HepG2 (cell line): Measurements from ENCODE around the gene TBX10. TPM values are rescaled to one million over a fixed set of nuclear protein-coding genes. Genes with fewer than 3 reads are reported as not detected.
A peak's percentile ranks its signal among the peaks of the same experiment; 100 is the strongest.

ENCODE experiments used
- CREM ChIP-seq, 2 experiments: sonication (generic) in 1 of 2; formaldehyde crosslinking in 1 of 2; IDR thresholded peaks; 2 replicates each; pipeline versions ENCODE4 v1.4.0 to v1.6.1; 2016 to 2020; ENCODE audit warnings: antibody characterized with exemption in 1 of 2, mild to moderate bottlenecking in 1 of 2, missing genetic modification reagents in 1 of 2
- HMGXB3 ChIP-seq: sonication (generic); formaldehyde crosslinking; IDR thresholded peaks from 2 replicates; pipeline ENCODE4 v1.4.0; 2020; ENCODE audit warnings: missing genetic modification reagents, borderline replicate concordance
- HNF1A ChIP-seq, 2 experiments: sonication (generic) in 1 of 2; formaldehyde crosslinking in 1 of 2; IDR thresholded peaks; 2 replicates each; pipeline versions ENCODE4 v1.4.0 to v1.6.1; 2016 to 2020; ENCODE audit warnings: borderline replicate concordance in 1 of 2, low read depth in 1 of 2, mild to moderate bottlenecking in 1 of 2, missing genetic modification reagents in 1 of 2
- KAT8 ChIP-seq: IDR thresholded peaks from 2 replicates; pipeline ENCODE4 v1.6.1; 2016; ENCODE audit warnings: missing genetic modification reagents, missing compliant biosample characterization
- LRRFIP1 ChIP-seq: sonication (generic); formaldehyde crosslinking; conservative IDR thresholded peaks from 2 replicates; pipeline ENCODE4 v1.4.0; 2020; ENCODE audit warnings: missing genetic modification reagents
- MAZ ChIP-seq, 2 experiments: sonication (generic) in 1 of 2; formaldehyde crosslinking in 1 of 2; IDR thresholded peaks; 2 replicates each; pipeline versions ENCODE4 v1.5.0 to v1.6.1; 2012 to 2020; ENCODE audit warnings: low read depth in 2 of 2, mild to moderate bottlenecking in 2 of 2, borderline replicate concordance in 1 of 2, improper control_type of control experiment in 1 of 2, low read length in 1 of 2, missing genetic modification reagents in 1 of 2, moderate library complexity in 1 of 2
- MIXL1 ChIP-seq: IDR thresholded peaks from 2 replicates; pipeline ENCODE4 v1.6.1; 2016
- RNF219 ChIP-seq: sonication (generic); formaldehyde crosslinking; IDR thresholded peaks from 2 replicates; pipeline ENCODE4 v1.5.0; 2020; ENCODE audit warnings: mild to moderate bottlenecking, missing genetic modification reagents
- ZNF343 ChIP-seq: sonication (generic); formaldehyde crosslinking; IDR thresholded peaks from 2 replicates; pipeline ENCODE4 v1.4.0; 2020; ENCODE audit warnings: mild to moderate bottlenecking, missing genetic modification reagents
- ZNF501 ChIP-seq: sonication (generic); formaldehyde crosslinking; IDR thresholded peaks from 2 replicates; pipeline ENCODE4 v1.5.1; 2020; ENCODE audit warnings: mild to moderate bottlenecking, moderate library complexity, missing genetic modification reagents
- polyA plus RNA-seq, 8 experiments: library from polyadenylated mRNA; depleted of rRNA in 3 of 8; stranded (reverse) in 7 of 8; unstranded in 1 of 8; fragments of >200 nt; fragmentation: Illumina TruSeq in 4 of 8; extraction: Trizol in 4 of 8; gene quantifications; 2 replicates each; pipeline versions ENCODE4 v1.2.1 to v1.2.3, GENCODE V29; 2011 to 2016; ENCODE audit warnings: low read depth in 4 of 8, missing spikeins in 1 of 8, mixed read lengths in 1 of 8; ENCODE audit not compliant: insufficient read depth in 1 of 8
- total RNA-seq, 5 experiments: library from RNA; depleted of rRNA; stranded (reverse); fragments of >200 nt; fragmentation: Illumina TruSeq; extraction: Trizol; gene quantifications; 2 replicates each; pipeline ENCODE4 v1.2.3, GENCODE V29; 2016; ENCODE audit warnings: low read depth in 1 of 5

Gene TBX10
- total and polyA plus RNA-seq, 2 of the 13 experiments (the other 11 are each of a cell fraction or from before 2014, with no cell fraction given): 0.27 to 1.7 TPM

GRCh38 chr11:67581469-67581868, 58.1 kb downstream of the TBX10 start (continued):
- peak; percentile 35; the same call in 1 of the 2 replicates for TF ChIP-seq HNF1A (IDR thresholded peaks at IDR 0.05; ENCODE audit: low read depth)
- TF ChIP-seq HNF1A (CRISPR knock-in tag; IDR thresholded peaks at IDR 0.05; ENCODE audit: borderline replicate concordance): peak; percentile 57; the same call in 1 of the 2 replicates
- TF ChIP-seq LRRFIP1 (CRISPR knock-in tag): no peak
- no peak for TF ChIP-seq RNF219 (CRISPR knock-in tag)
- TF ChIP-seq CREM (IDR thresholded peaks at IDR 0.05): peak; percentile 30; the same call in 1 of the 2 replicates
- no peak for TF ChIP-seq CREM (CRISPR knock-in tag; IDR thresholded peaks at IDR 0.05)
- no peak for TF ChIP-seq MAZ (IDR thresholded peaks at IDR 0.05; ENCODE audit: borderline replicate concordance, low read depth, low read length)
- no peak for TF ChIP-seq MAZ (CRISPR knock-in tag; IDR thresholded peaks at IDR 0.05; ENCODE audit: low read depth)
- no peak for TF ChIP-seq ZNF343
- 0 out of 2 replicates have a peak, but pooled peaks have one; percentile 33 for TF ChIP-seq ZNF501 (CRISPR knock-in tag)
- no peak for TF ChIP-seq HMGXB3 (CRISPR knock-in tag)
- TF ChIP-seq MIXL1 (CRISPR knock-in tag): peak; percentile 68
- 0 out of 2 replicates have a peak, but pooled peaks have one; percentile 20 for TF ChIP-seq KAT8
